AG08396 (cell line): ENCODE data around the gene OTX1.

ENCODE experiments used
- DNase-seq: peaks from one replicate; pipeline ENCODE4 v3.0.0; 2012; ENCODE audit warnings: low spot score, mixed read lengths

Gene OTX1

GRCh38 chr2:63047321-63048279, 3.0 kb upstream of the OTX1 start:
- no peak for DNase-seq

DNA sequence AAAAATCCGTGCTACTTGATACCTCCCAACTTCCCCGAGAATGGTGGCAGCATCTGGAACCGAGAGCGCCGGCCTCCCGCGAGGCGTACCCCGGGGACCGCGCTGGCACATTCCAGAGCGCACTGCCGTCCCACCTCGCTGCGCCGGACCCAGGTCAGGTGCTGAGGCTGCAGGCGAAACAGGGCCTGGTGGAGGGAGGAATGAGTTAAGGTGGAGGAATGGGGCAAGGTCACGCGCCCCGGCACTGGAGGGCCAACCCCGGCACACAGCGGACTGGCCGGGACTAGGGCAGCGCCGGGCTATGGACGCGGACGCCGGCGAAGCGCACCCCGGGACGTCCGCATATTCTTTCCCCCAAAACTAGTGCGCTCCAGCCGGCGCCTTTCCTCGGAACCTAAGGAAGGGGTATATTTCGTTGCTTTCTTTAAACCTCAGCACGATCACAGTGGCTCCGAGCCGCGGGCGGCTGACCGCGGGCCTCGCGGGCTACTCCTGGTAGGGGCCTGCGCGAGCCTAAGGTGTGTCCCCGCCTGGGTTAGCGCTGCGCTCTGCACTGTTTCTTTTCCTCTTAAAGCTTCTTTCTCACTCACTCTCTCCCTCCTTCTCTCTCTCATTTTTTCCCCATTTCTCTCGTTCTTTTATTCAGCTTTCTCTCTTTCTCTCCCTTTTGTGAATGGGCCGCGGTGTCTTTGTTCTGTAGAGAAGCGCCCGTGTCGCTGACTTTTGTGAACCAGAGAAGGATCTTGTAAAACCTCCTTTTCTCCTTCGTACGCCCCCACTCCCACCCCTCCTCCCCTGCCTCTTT, 2.1 kb upstream of the OTX1 start:
- peak; percentile 12 for DNase-seq

DNA sequence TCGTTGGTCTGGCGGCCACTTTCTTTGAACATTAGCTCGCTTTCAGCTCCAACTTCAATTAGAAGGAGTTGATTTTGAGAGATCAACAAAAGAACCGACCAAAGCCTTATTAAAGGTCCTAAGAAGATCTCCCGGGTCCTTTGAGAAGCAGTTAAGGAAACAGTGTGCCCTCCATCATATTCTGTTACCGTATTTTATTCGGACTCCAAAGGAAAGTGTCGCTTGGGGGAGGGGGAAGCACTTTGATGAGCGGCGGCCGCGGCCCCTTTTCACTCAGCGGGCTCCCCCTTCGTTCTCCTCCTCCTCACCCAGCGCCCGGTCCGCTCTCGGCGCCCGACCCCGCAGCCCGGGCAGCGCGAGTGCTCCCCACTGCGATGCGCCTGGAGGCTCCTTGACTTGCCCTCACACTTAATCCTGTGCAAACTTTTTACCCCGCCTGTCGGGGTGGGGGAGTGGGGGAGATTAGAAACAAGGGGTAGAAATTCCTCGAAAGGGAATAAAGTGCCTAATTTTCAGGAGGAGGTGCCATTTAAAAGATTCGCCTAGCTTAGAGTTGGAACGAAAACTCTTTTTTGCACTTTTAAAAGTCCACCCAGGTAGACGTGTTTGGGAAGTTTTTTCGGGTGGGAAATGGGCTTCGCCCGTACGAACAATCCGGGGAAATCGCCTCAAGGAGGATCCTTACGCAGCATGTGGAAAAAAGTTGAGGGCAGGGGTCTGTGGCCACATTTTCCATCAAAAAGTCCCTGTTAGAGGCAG, 1.2 kb upstream of the OTX1 start:
- DNase-seq, result peak; percentile 25

GRCh38 chr2:63049970-63050333, 678 bp upstream of the OTX1 start:
- DNase-seq, result peak; percentile 68

DNA sequence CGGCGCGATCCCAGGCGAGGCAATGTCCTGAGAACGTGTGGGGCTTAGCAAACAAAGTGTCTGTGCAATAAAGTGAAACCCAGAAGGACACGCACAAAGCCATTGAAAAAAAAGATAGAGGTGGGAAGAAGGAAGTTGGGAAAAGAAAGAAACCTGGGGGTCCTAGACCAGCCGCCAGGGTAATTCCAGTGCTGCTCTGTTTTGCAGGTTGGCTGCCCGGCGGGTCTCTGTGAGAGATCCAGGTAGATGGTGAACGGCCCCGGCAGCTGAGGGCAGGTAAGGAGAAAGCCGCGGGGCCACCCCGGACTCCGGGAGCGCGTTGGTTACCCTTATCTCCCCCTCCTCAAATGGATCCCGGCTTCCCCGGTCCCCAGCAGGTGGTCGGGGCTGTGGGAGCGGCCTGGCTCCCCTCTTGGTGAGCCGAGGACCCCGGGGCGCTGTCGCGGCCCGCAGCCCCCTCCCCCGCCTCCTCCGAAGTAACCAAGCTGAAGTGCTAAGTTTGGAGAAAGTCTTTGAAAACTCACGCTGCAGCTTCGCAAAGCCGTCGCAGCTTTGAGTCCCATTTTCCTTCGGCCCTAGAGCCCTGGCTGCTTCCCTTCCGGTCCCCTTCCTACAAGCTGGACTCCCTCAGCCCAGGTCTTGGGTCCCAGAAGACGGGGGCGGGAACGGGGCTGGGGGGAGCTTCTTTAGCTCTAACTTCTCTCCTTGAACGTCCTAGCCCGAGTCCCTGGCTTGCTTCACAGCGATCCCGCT, 588 bp downstream of the OTX1 start:
- DNase-seq, result peak; percentile 35

GRCh38 chr2:63051795-63052333, 1.2 kb downstream of the OTX1 start:
- DNase-seq, result no peak

DNA sequence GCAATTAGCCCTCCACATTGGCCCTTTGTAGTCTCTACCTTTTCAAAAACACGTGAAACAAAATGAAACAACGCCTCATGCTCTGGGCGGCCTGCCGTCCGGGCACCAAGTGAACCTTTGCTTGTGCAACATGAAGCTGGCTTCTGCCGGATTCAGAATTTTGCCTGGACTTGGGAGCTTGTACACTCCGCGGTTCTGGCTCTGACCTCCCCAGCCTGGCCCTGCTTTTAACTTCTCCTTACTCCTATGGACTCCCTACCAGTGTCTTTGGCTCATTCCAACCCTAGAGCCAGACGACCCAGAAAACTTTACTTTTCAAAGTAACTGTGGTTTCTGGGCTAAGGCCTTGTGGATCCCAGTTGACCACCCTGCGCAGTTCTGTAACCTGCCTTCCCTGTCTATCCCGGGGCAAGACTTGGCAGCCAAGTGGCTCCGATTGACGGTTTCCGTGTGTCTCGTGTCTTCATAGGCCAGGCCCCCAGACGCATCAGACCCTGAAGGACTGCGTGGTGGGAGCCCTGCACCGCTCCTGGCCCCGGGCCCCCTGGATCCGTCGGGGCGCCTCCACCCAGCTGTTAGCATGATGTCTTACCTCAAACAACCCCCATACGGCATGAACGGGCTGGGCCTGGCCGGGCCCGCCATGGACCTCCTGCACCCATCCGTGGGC, 1.9 kb downstream of the OTX1 start:
- no peak for DNase-seq

- DNase-seq, result no peak
Measured at GRCh38 chr2:63053081-63053888, 2.7 kb downstream of the OTX1 start.

- DNase-seq, result peak; percentile 25
Measured at GRCh38 chr2:63053889-63054602, 3.4 kb downstream of the OTX1 start.

- peak; percentile 11 for DNase-seq
Measured at GRCh38 chr2:63054841-63055225, 4.2 kb downstream of the OTX1 start.

DNA sequence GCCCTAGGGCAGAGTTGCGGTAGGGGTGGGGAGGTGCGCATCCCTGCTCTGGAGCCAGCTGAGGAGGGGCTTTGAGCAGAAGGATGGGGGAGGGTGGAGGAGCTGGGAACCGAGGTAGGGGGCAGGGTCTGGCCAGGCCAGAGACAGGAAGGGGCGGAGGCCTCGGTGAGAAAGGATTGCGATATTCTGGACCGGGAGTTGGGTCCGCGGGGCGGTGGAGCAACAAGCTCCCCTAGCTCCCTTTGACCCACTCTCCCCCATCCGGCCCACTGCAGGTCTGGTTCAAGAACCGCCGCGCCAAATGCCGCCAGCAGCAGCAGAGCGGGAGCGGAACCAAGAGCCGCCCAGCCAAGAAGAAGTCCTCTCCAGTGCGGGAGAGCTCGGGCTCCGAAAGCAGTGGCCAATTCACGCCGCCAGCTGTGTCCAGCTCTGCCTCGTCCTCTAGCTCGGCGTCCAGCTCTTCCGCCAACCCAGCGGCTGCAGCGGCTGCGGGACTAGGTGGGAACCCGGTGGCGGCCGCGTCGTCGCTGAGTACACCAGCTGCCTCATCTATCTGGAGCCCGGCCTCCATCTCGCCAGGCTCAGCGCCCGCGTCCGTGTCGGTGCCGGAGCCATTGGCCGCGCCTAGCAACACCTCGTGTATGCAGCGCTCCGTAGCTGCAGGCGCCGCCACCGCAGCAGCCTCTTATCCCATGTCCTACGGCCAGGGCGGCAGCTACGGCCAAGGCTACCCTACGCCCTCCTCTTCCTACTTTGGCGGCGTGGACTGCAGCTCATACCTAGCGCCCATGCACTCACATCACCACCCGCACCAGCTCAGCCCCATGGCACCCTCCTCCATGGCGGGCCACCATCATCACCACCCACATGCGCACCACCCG, 4.8 kb downstream of the OTX1 start:
- peak; percentile 27 for DNase-seq

DNA sequence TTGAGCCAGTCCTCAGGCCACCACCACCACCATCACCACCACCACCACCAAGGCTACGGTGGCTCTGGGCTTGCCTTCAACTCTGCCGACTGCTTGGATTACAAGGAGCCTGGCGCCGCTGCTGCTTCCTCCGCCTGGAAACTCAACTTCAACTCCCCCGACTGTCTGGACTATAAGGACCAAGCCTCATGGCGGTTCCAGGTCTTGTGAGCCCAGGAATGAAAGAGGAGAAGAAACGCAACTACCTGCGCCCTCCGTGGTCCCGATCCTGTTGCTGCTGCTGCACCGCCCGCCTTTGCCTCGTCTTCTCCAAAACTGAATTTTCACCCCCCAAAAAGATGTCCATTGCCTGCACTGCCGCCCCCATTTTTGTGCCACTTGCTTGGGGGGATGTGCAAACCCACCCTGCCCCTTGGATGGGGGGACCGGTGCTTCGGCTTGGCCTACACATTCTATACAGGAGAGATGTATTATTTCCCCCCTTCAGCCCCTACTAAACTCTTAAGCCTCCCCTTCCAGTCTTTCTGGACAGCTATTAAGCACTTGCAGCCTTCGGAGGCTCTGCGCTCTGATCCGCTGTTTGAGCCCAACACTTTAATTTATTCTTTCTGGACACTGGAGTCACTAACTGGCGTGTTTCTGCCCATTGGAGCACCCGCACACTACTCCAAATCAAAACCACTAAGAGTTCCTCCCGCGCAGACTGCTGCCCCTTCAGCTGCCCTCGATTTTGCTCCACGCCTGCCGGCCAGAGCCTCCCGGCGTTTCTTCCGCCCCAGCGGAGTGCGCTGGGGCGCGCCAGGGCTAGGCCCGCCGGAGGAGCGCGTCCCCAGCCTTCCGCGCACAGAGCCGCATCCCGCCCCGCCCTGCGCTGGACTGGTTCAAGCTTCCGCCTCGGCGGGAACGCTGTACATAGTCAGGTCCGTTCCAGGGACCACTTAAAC, 5.7 kb downstream of the OTX1 start:
- peak; percentile 15 for DNase-seq

DNA sequence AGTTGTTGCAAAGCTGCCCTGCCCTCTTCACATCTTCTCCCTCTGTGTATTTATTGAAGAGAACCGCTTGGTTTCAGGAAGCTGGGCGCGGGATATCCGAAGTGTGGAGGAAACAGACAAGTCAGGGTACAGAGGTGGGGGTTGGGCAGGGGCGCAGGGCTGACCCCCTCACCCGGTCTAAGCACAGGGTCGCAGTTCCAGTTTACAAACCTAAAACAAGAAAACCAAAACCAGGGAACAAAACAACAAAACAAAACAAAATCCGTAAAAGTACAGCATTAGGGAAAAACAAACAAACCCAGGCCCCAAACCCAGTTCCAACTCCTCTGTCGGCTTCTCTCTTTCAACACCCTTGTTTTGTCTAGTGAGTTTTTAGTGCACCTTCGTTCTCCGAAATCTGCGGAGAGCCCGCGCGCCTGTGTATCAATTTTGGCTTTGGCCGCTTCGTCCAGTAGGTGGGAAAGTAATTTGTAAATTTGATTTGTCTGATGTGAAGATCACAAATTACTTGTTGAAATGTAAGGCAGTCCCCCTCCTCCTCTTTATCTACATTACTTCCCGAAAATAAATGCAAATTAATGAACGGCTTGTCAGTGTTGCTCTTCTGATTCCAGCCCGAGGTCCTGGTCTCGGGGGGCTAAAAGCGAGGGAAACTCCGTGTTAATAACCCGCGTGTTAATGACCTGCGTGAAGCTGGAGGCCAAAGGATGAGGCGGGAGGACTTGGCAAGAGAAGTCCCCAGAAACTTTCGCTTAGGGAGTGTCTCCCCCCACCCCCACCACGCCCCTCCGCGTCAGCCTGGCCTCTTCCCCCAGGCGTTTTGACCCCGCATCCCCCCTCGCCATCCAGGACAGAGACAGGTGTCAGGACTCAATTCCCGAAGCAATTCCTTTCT, 6.9 kb downstream of the OTX1 start:
- DNase-seq, result no peak

- DNase-seq, result peak; percentile 45
Measured at GRCh38 chr2:63058144-63058920, 7.7 kb downstream of the OTX1 start.
